OCI-LY1 (cell line): ENCODE measurements around the gene OR2AT4.

ENCODE experiments used
- EZH2 ChIP-seq: fragments of 200-600 bp; sonication (generic), shearing (Covaris generic); IDR thresholded peaks from 2 replicates; pipeline ENCODE4 v1.8.0; 2017; ENCODE audit warnings: borderline replicate concordance, mixed run types, mild to moderate bottlenecking, antibody characterized with exemption, low read length, moderate library complexity, mixed read lengths
- TF ChIP-seq, protein P1 (sequence below): fragments of 200-600 bp; sonication (generic), shearing (Covaris generic); IDR thresholded peaks from 2 replicates; pipeline ENCODE4 v1.5.1; 2017; ENCODE audit warnings: mild to moderate bottlenecking, antibody characterized with exemption, low read length, moderate library complexity, mixed read lengths

DNA sequence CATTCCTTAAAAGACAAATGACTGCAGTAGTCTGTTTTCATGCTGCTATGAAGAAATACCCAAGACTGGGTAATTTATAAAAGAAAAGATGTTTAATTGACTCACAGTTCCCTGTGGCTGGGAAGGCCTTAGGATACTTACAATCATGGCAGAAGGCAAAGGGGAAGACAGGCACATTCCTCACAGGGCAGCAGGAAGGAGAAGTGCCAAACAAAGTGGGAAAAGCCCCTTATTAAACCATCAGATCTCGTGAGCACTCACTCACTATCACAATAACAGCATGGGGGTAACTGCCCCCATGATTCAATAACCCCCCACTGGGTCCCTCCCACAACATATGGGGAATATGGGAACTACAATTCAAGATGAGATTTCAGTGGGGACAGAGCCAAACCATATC is 16.4 kb upstream of the OR2AT4 start:
- TF ChIP-seq, protein P1, sequence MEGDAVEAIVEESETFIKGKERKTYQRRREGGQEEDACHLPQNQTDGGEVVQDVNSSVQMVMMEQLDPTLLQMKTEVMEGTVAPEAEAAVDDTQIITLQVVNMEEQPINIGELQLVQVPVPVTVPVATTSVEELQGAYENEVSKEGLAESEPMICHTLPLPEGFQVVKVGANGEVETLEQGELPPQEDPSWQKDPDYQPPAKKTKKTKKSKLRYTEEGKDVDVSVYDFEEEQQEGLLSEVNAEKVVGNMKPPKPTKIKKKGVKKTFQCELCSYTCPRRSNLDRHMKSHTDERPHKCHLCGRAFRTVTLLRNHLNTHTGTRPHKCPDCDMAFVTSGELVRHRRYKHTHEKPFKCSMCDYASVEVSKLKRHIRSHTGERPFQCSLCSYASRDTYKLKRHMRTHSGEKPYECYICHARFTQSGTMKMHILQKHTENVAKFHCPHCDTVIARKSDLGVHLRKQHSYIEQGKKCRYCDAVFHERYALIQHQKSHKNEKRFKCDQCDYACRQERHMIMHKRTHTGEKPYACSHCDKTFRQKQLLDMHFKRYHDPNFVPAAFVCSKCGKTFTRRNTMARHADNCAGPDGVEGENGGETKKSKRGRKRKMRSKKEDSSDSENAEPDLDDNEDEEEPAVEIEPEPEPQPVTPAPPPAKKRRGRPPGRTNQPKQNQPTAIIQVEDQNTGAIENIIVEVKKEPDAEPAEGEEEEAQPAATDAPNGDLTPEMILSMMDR, result no peak
- no peak for TF ChIP-seq EZH2
